Colonic mucosa (tissue), 4 donors: ENCODE measurements around the gene TRIOBP. TPM values are rescaled to one million over a fixed set of nuclear protein-coding genes. Genes with fewer than 3 reads are reported as not detected.

Experiments used
- DNase-seq: peaks from one replicate; pipeline ENCODE4 v3.0.0-alpha.2; 2020
- H3K27ac ChIP-seq: fragments of 200-600 bp; one replicate; pipeline ENCODE4 v1.8.0; 2021
- H3K27me3 ChIP-seq: fragments of 200-600 bp; one replicate; pipeline ENCODE4 v1.8.0; 2021
- H3K36me3 ChIP-seq: fragments of 200-600 bp; one replicate; pipeline ENCODE4 v1.8.0; 2021
- H3K4me1 ChIP-seq: fragments of 200-600 bp; one replicate; pipeline ENCODE4 v1.8.0; 2021; ENCODE audit warnings: mild to moderate bottlenecking
- H3K4me3 ChIP-seq: fragments of 200-600 bp; one replicate; pipeline ENCODE4 v1.8.0; 2021
- H3K9ac ChIP-seq, 2 donors: one replicate each; pipeline ENCODE4 v1.7.0; 2013; ENCODE audit warnings: control low read depth in 2 of 2, low read depth in 2 of 2, low read length in 2 of 2
- H3K9me3 ChIP-seq: fragments of 200-600 bp; one replicate; pipeline ENCODE4 v1.8.0; 2021
- intact Hi-C: fragments of 100-400 bp; cut with DNase I; formaldehyde crosslinking; loops from one replicate; pipeline ENCODE4 v1.14.1; 2022
- total RNA-seq, 2 donors: library from RNA; stranded (reverse); fragmentation: NEBNext Ultra II Directional in 1 of 2; extraction: Animal tissue kit (Norgen Biotek cat#: 25700) in 1 of 2; gene quantifications; one replicate each; pipeline ENCODE4 v1.2.1, GENCODE V29; 2021
- TF ChIP-seq, protein P1 (sequence below): fragments of 200-600 bp; IDR thresholded peaks from one replicate; pipeline ENCODE4 v1.8.0; 2022; ENCODE audit warnings: antibody characterized with exemption, mild to moderate bottlenecking
- donor health status: healthy.
- donor health status: DM: no; HTN: no; CAD: no.
- donor health status: DM: no; HTN: no; CAD: no.

TRIOBP gene
- total RNA-seq, 2 donors from 2014 or later = 69.5 to 75.7 TPM

DNA sequence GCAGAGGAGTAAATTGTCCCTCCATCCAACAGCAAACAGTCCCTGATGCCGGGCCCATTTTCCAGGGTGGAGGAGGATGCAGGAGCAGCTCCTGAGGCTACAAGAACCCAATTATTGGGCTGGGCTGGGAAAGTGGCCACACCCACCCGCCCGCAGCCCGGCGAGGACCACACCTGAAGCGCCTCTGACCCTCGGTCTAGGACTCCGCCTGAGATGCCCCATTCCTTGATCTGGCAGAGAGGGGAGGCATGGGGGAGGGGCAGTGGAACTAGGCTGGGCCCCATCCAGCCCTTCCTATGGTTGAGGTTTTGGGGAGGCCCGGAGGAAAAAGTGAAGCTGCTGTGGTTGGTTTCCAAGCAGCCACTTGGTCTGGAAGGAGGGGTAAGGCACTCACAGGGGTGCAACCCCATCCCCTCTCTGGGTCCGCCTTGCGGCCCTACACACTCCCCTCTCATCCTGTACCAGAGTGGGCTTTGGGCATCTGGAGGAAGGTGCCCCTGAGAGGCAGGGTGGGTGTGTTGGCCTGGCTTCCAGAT lies 23.9 kb upstream of the TRIOBP start:
- Histone ChIP-seq H3K27ac (no peak overlapping the region), H3K4me3 (no peak overlapping the region), H3K4me1 (peaks cover 31% of the 10 kb centered on the region), H3K36me3 (no peaks in the 10 kb centered on the region), H3K9me3 (no peaks in the 10 kb centered on the region), H3K27me3 (no peaks in the 10 kb centered on the region), H3K9ac (peak overlapping the region in 1 of 2 donors; percentile 19)
- TF ChIP-seq, protein P1, sequence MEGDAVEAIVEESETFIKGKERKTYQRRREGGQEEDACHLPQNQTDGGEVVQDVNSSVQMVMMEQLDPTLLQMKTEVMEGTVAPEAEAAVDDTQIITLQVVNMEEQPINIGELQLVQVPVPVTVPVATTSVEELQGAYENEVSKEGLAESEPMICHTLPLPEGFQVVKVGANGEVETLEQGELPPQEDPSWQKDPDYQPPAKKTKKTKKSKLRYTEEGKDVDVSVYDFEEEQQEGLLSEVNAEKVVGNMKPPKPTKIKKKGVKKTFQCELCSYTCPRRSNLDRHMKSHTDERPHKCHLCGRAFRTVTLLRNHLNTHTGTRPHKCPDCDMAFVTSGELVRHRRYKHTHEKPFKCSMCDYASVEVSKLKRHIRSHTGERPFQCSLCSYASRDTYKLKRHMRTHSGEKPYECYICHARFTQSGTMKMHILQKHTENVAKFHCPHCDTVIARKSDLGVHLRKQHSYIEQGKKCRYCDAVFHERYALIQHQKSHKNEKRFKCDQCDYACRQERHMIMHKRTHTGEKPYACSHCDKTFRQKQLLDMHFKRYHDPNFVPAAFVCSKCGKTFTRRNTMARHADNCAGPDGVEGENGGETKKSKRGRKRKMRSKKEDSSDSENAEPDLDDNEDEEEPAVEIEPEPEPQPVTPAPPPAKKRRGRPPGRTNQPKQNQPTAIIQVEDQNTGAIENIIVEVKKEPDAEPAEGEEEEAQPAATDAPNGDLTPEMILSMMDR = no peak
- intact Hi-C loops = no loop called here
- DNase-seq = no peak

DNA sequence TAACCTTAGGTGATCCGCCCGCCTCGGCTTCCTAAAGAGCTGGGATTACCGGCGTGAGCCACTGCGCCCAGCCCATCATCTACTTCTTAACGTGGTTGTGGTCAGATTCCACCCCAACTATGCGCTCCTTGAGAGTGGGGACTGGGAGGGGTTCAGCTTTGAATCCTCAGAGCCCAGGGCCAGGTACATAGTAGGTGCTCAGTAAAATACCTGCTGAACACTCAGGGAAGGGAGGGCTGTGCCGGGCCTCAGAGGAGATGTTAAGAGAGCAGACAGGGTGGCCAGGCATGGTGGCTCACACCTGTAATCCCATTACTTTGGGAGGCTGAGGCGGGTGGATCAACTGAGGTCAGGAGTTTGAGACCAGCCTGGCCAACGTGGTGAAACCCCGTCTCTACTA lies 22.6 kb upstream of the TRIOBP start:
- peaks cover 31% of the 10 kb centered on the region for H3K4me1 ChIP-seq

DNA sequence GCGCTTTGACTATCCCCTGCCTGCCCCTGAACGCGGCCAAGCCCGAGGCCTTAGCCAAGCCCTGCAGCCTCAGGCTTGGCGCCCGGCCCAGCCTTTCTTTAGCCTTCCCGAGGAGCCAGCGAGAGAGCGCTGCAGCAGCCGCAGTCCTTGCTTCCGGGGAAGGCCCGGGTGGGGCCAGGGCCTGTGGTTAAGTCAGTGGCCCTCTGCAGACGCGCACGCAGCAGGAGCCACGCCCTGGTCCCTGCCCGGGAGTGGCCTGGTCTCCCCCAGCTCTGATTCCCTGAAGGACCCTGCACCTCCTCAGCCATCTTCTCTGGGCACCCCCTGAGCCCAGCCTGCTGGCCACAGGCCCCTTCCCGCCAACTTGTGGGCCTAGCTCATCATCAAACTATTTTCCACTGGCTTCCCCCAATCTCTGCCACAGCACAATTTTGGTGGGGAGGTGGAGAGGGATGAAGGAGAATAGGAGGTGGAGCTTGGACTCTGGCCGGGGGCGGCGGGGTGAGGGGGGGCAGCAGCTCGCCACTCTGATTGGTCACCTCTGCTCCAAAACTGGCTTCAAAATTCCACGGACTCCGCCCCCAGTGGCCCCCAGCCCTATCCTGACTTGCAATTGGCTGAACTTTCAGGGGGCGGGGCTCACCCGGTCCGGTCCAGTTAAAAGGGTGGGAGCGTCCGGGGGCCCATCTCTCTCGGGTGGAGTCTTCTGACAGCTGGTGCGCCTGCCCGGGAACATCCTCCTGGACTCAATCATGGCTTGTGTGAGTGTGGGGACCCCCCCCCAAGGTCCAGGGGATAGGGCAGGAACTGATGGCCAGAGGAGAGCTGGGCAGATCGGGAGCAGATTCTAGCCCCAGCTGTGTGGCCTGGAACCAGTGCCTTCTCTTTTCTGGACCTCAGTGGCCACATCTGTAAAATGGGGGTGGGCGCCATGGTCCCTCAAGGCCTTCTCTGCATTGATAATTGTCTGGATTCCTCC lies 21.6 kb upstream of the TRIOBP start, which contains the start of gene LGALS1:
TSS of gene LGALS1 (plus strand) at position 686 of the 979 bp plus-strand sequence. CDS start at position 753, 67 bp downstream.
- Histone ChIP-seq H3K9me3 (no peaks in the 10 kb centered on the region), H3K9ac (peak within 1 kb of the TSS; percentile 87 to 91), H3K27ac (peak within 1 kb of the TSS; percentile 96), H3K27me3 (no peaks in the 10 kb centered on the region), H3K4me1 (peaks cover 31% of the 10 kb centered on the region), H3K36me3 (no peaks in the 10 kb centered on the region), H3K4me3 (peak within 1 kb of the TSS; percentile 41)
- intact Hi-C loops = no loop called here
- TF ChIP-seq, protein P1 = no peak
- DNase-seq = peak; percentile 95

More for the DNA sequence above, 22.6 kb upstream of the TRIOBP start:
- intact Hi-C loops = no loop called here
- no peaks in the 10 kb centered on the region for H3K27me3 ChIP-seq
- H3K36me3 ChIP-seq = no peaks in the 10 kb centered on the region
- H3K9me3 ChIP-seq = no peaks in the 10 kb centered on the region
- peak overlapping the region in 1 of 2 donors; percentile 16 for H3K9ac ChIP-seq
- TF ChIP-seq, protein P1 = no peak
- H3K27ac ChIP-seq = peak overlapping the region; percentile 96
- H3K4me3 ChIP-seq = no peak overlapping the region
- no peak for DNase-seq

DNA sequence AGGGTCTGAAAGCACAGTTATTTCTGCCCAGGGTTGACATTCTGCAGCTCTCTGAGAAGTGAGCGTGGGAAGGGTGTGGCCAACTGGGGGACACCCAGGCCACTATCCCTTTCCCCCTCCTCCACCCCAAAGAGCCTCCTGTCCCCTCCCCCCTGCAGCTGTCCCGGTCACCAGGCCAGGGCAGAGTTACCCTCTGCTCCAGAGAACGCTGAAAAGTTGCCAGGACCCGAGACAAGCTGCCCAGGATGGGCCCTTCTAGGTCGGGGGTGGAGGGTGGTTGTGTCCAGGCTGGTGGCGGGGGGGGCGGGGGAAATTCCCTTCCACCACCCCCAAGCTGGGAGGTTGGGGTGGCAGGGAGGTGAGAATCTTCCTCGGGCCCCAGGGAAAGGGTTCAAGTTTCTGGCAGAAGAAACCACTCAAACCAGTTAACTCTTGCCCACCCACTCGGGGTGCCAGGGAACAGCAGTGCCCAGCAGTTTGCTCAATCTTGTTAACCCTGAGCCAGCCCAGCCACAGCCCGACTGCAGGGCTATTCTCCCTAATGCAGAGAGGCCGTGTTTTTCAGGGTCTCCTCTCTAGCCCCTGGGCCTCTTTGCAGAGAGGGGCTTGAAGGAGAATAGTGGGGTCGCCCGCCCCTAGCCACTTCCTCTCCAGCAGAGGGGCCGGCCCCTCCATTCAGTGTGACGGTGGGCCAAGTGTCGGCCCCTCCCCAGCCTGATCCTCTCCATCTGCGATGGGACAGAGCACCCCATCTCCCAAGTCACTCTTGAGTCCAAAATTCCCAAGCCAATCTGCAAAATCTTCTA lies 20.7 kb upstream of the TRIOBP start:
- peak overlapping the region; percentile 96 for H3K27ac ChIP-seq
- peak overlapping the region; percentile 87 to 91 for H3K9ac ChIP-seq
- intact Hi-C loops = no loop called here
- no peaks in the 10 kb centered on the region for H3K27me3 ChIP-seq
- peaks cover 31% of the 10 kb centered on the region for H3K4me1 ChIP-seq
- TF ChIP-seq, protein P1 = no peak
- no peaks in the 10 kb centered on the region for H3K36me3 ChIP-seq
- peak overlapping the region; percentile 41 for H3K4me3 ChIP-seq
- peak; percentile 62 for DNase-seq
- no peaks in the 10 kb centered on the region for H3K9me3 ChIP-seq
